NT2/D1 (cell line): ENCODE results near the gene B2M.
"Not testable (repeated sequence)": the region's sequence is repeated elsewhere in the genome, so short reads cannot be mapped to it uniquely, and the experiment has no call there.

Experiments used
- SUZ12 ChIP-seq: IDR thresholded peaks from 2 replicates; pipeline ENCODE4 v1.6.1; 2011; ENCODE audit not compliant: insufficient read length, insufficient read depth; ENCODE audit errors: extremely low read depth
- YY1 ChIP-seq: IDR thresholded peaks from 2 replicates; pipeline ENCODE4 v1.6.1; 2011; ENCODE audit not compliant: insufficient read length, insufficient read depth

- TF ChIP-seq YY1, SUZ12: not testable (repeated sequence)
These were observed 28.3 kb upstream of the B2M start for GRCh38 chr15:44682809-44683682.
